K562 (cell line): ENCODE results near the gene AKAP10. TPM values are rescaled to one million over a fixed set of nuclear protein-coding genes. Genes with fewer than 3 reads are reported as not detected.

Experiments used
- ATAC-seq: fragments of 200-7000 bp; cut with Tn5 transposase; 3 replicates; pipeline ENCODE4 v1.9.1; 2020; ENCODE audit warnings: moderate library complexity
- BruUV-seq: library from RNA; stranded (reverse); fragments of 400-500 nt; replicated peaks from 2 replicates; lab custom pipeline; 2021; lab: Mats Ljungman, UMichigan
- CTCF ChIA-PET: fragments of 300-600 bp; formaldehyde crosslinking; extraction: SDS; loops from one replicate; lab custom pipeline; 2021; ENCODE audit warnings: low intra/inter-chr PET ratio; lab: Yijun Ruan, JAX
- POLR2A ChIA-PET: fragments of 300-600, 350-650 bp; sonication (Branson Sonifier 250); formaldehyde crosslinking; extraction: SDS; loops from one replicate; lab custom pipeline; 2021; ENCODE audit warnings: antibody characterized with exemption, inconsistent platforms; lab: Yijun Ruan, JAX
- DNase-seq, 4 experiments: peaks; one replicate each; pipeline versions ENCODE4 v3.0.0 to v3.0.0-alpha.2; 2011 to 2018; ENCODE audit warnings: low spot score in 3 of 4, mixed read lengths in 3 of 4; ENCODE audit errors: extremely low read depth in 1 of 4
- FAIRE-seq: peaks from 2 replicates; lab custom pipeline; 2011; peaks lifted over from hg19 to GRCh38; lab: Jason Lieb, UNC
- H2AFZ ChIP-seq: 2 replicates; pipeline ENCODE4 v1.6.0; 2011; ENCODE audit warnings: low read depth, low read length, control low read depth, inconsistent platforms
- H3K27ac ChIP-seq: fragments of 200-600 bp; 3 replicates; pipeline ENCODE4 v1.8.0; 2011; ENCODE audit warnings: low read depth, mild to moderate bottlenecking, control low read depth, inconsistent platforms, low read length, moderate library complexity, mixed read lengths; ENCODE audit errors: extremely low read depth
- H3K27me3 ChIP-seq, 2 experiments: fragments of 300-600 bp in 1 of 2; 2 replicates in 1 of 2; 3 replicates in 1 of 2; pipeline versions ENCODE4 v1.6.0 to v1.8.0; 2011; ENCODE audit warnings: inconsistent platforms in 2 of 2, low read length in 2 of 2, mild to moderate bottlenecking in 1 of 2, mixed read lengths in 1 of 2, moderate library complexity in 1 of 2; ENCODE audit not compliant: control insufficient read depth in 2 of 2, insufficient read depth in 2 of 2
- H3K36me3 ChIP-seq: fragments of 300-600 bp; 3 replicates; pipeline ENCODE4 v1.8.0; 2011; ENCODE audit warnings: mild to moderate bottlenecking, low read length, inconsistent platforms; ENCODE audit not compliant: control insufficient read depth, insufficient read depth
- H3K4me1 ChIP-seq, 2 experiments: fragments of 200-600 bp in 1 of 2; replicated peaks in 1 of 2; 2 replicates in 1 of 2; 3 replicates in 1 of 2; pipeline versions ENCODE4 v1.5.1 to v1.8.0; 2011; ENCODE audit warnings: inconsistent platforms in 2 of 2, low read length in 2 of 2, mild to moderate bottlenecking in 1 of 2, mixed read lengths in 1 of 2, moderate library complexity in 1 of 2; ENCODE audit not compliant: control insufficient read depth in 2 of 2, insufficient read depth in 2 of 2
- H3K4me2 ChIP-seq: 2 replicates; pipeline ENCODE4 v1.6.1; 2011; ENCODE audit warnings: low read length, control low read depth, inconsistent platforms, mixed read lengths; ENCODE audit not compliant: insufficient read depth
- H3K4me3 ChIP-seq: fragments of 200-600 bp; sonication (generic), shearing (Covaris generic); 2 replicates; pipeline ENCODE4 v1.5.1; 2016; ENCODE audit warnings: control low read depth, inconsistent platforms
- H3K79me2 ChIP-seq: fragments of 200-600 bp; 3 replicates; pipeline ENCODE4 v1.8.0; 2011; ENCODE audit warnings: low read length, inconsistent platforms; ENCODE audit not compliant: control insufficient read depth, insufficient read depth
- H3K9ac ChIP-seq, 2 experiments: 2 replicates each; pipeline versions ENCODE4 v1.6.0 to v1.6.1; 2011; ENCODE audit warnings: low read depth in 2 of 2, low read length in 2 of 2, control low read depth in 1 of 2, inconsistent platforms in 1 of 2, mild to moderate bottlenecking in 1 of 2, mixed read lengths in 1 of 2; ENCODE audit not compliant: insufficient read depth in 1 of 2
- H3K9me1 ChIP-seq: one replicate; pipeline ENCODE4 v1.6.0; 2011; ENCODE audit warnings: inconsistent platforms, mild to moderate bottlenecking, low read length, moderate library complexity; ENCODE audit not compliant: control insufficient read depth, insufficient read depth
- H3K9me3 ChIP-seq: replicated peaks from 2 replicates; pipeline ENCODE4 v1.5.1; 2011; ENCODE audit warnings: low read depth, low read length, inconsistent platforms; ENCODE audit not compliant: control insufficient read depth, insufficient read depth
- H4K20me1 ChIP-seq: replicated peaks from 2 replicates; pipeline ENCODE4 v1.6.1; 2011; ENCODE audit warnings: low read length, inconsistent platforms, mixed read lengths; ENCODE audit not compliant: control insufficient read depth, insufficient read depth
- HDAC2 ChIP-seq: fragments of 450-650 bp; IDR thresholded peaks from 2 replicates; pipeline ENCODE4 v1.6.1; 2016; ENCODE audit warnings: mild to moderate bottlenecking
- HDGF ChIP-seq: fragments of 450-650 bp; IDR thresholded peaks from 2 replicates; pipeline ENCODE4 v1.6.1; 2016
- HSF4 ChIP-seq: fragments of 250-450 bp; sonication (Bioruptor Pico); IDR thresholded peaks from 2 replicates; pipeline ENCODE4 v2.1.2; 2022; ENCODE audit warnings: mild to moderate bottlenecking, moderate library complexity, borderline replicate concordance
- KDM1A ChIP-seq, 2 experiments: fragments of 450-650 bp; IDR thresholded peaks; 2 replicates each; pipeline ENCODE4 v1.6.1; 2016; ENCODE audit warnings: mild to moderate bottlenecking in 2 of 2
- MYC ChIP-seq, 2 experiments: fragments of 250-450 bp in 1 of 2; sonication (Bioruptor Pico) in 1 of 2; IDR thresholded peaks; 2 replicates each; pipeline versions ENCODE4 v1.5.1 to v1.6.1; 2012 to 2021; ENCODE audit warnings: low read depth in 2 of 2, borderline replicate concordance in 1 of 2, improper control_type of control experiment in 1 of 2, low read length in 1 of 2, mild to moderate bottlenecking in 1 of 2, moderate library complexity in 1 of 2
- NELFE ChIP-seq: IDR thresholded peaks from 2 replicates; pipeline ENCODE4 v1.6.1; 2011; ENCODE audit warnings: mild to moderate bottlenecking; ENCODE audit not compliant: insufficient read depth, insufficient read length
- SIN3A ChIP-seq, 2 experiments: fragments of 150-350 bp in 1 of 2; IDR thresholded peaks; 2 replicates each; pipeline ENCODE4 v1.6.1; 2011 to 2016; ENCODE audit warnings: borderline replicate concordance in 2 of 2, low read depth in 2 of 2, low read length in 2 of 2, mild to moderate bottlenecking in 2 of 2, moderate library complexity in 2 of 2; ENCODE audit not compliant: control insufficient read depth in 1 of 2
- SMAD2 ChIP-seq: fragments of 150-350 bp; IDR thresholded peaks from 2 replicates; pipeline ENCODE4 v1.6.1; 2014; ENCODE audit warnings: low read depth, mild to moderate bottlenecking, low read length
- TAF7 ChIP-seq: fragments of 450-650 bp; IDR thresholded peaks from 2 replicates; pipeline ENCODE4 v1.6.1; 2016; ENCODE audit warnings: missing genetic modification characterization, missing compliant biosample characterization
- THRA ChIP-seq: fragments of 450-650 bp; IDR thresholded peaks from 2 replicates; pipeline ENCODE4 v1.6.1; 2017; ENCODE audit warnings: mild to moderate bottlenecking, moderate library complexity
- ZBTB43 ChIP-seq: sonication (generic); formaldehyde crosslinking; IDR thresholded peaks from 2 replicates; pipeline ENCODE4 v1.8.0; 2023; ENCODE audit warnings: mild to moderate bottlenecking, missing genetic modification reagents
- ZNF277 ChIP-seq: fragments of 250-450 bp; sonication (Bioruptor Pico); IDR thresholded peaks from 2 replicates; pipeline ENCODE4 v1.8.0; 2022; ENCODE audit warnings: inconsistent platforms, mild to moderate bottlenecking, moderate library complexity, borderline replicate concordance
- ZNF57 ChIP-seq: fragments of 450-650 bp; formaldehyde crosslinking; IDR thresholded peaks from 2 replicates; pipeline ENCODE4 v1.4.0; 2020; ENCODE audit warnings: mild to moderate bottlenecking, moderate library complexity
- ZNF77 ChIP-seq: fragments of 250-450 bp; sonication (Bioruptor Pico); IDR thresholded peaks from 2 replicates; pipeline ENCODE4 v1.5.0; 2020
- WGBS: fragments of 100-300 bp; shearing (Covaris generic); methylation state at CpG from one replicate; pipeline ENCODE4 v1.1.6; 2016; ENCODE audit warnings: low coverage, mixed read lengths; ENCODE audit not compliant: insufficient coverage; ENCODE audit errors: missing lambda C conversion rate; 5-methylcytosine and 5-hydroxymethylcytosine counted together
- in situ Hi-C: fragments of 300-500 bp; cut with MboI; formaldehyde crosslinking; loops from 4 replicates; pipeline ENCODE4 v1.15.0; 2018; ENCODE audit warnings: inconsistent platforms, mixed read lengths
- intact Hi-C: fragments of 100-400 bp; cut with micrococcal nuclease; formaldehyde crosslinking; loops from 2 replicates; pipeline ENCODE4 v1.14.2; 2022
- polyA plus RNA-seq, 8 experiments: library from polyadenylated mRNA; depleted of rRNA in 4 of 8; stranded (reverse) in 5 of 8; unstranded in 3 of 8; fragments of >200 nt; fragmentation: Nextera tagmentation in 2 of 8; fragmentation: Illumina TruSeq in 1 of 8; extraction: Ambion mirVana in 2 of 8; extraction: Trizol in 1 of 8; gene quantifications; 2 replicates each; pipeline versions ENCODE4 v1.2.1 to v1.2.3, GENCODE V29; 2011 to 2014; ENCODE audit warnings: inconsistent platforms in 1 of 8, missing spikeins in 1 of 8
- total RNA-seq, 7 experiments: library from RNA; depleted of rRNA in 6 of 7; stranded (reverse); fragments of >200 nt in 6 of 7; fragmentation: Illumina TruSeq in 2 of 7; extraction: Trizol in 2 of 7; gene quantifications; 2 replicates each; pipeline versions ENCODE4 v1.2.1 to v1.2.3, GENCODE V29; 2011 to 2021; ENCODE audit warnings: low replicate concordance in 1 of 7

AKAP10 gene
- total and polyA plus RNA-seq, 9 of the 15 experiments (the other 6 are each of a cell fraction or from before 2014, with no cell fraction given), result 4.0 to 20.3 (median 8.2) TPM

- peak overlapping the region; percentile 31 to 71; a peak in 2 of 4 replicates for H3K9ac ChIP-seq
- H3K4me3 ChIP-seq, result no peak overlapping the region
- no peak overlapping the region for H3K27ac ChIP-seq
- ChIA-PET CTCF (interaction anchor here (0.6 to 3.0 kb wide), 5 partner anchors 16 to 186 kb away, joined by 3 to 42 read pairs (median 5); partner anchors contain the start of gene SPECC1), POLR2A (interaction anchor here (0.5 to 0.6 kb wide), 5 partner anchors 19 to 539 kb away, joined by 3 to 4 read pairs (median 3); no protein-coding TSS in a partner anchor)
- FAIRE-seq, result peak; percentile 85
- H3K9me3 ChIP-seq, result no peaks in the 10 kb centered on the region
- WGBS, result 26% methylated on average over 14 of the region's 24 CpGs
- no TSS peak for BruUV-seq
- no peaks in the 10 kb centered on the region for H3K27me3 ChIP-seq
- H3K36me3 ChIP-seq, result no peaks in the 10 kb centered on the region
- H3K4me1 ChIP-seq, result peaks cover 6 to 8% of the 10 kb centered on the region in 2 experiments; a peak in 3 of 5 replicates
- ATAC-seq, result peak; percentile 97
- no peaks in the 10 kb centered on the region for H3K9me1 ChIP-seq
- peak overlapping the region; percentile 81 for H2AFZ ChIP-seq
- peak; percentile 53 to 87 (median 56) for DNase-seq
- in situ Hi-C loops (loop anchor here (10.0 kb wide), 1 partner anchor 322 kb away; no protein-coding TSS in a partner anchor), intact Hi-C loops (loop anchor here (1.0 to 2.0 kb wide), 2 partner anchors 123 to 234 kb away; no protein-coding TSS in a partner anchor)
- no peaks in the 10 kb centered on the region for H3K79me2 ChIP-seq
- H4K20me1 ChIP-seq, result no peaks in the 10 kb centered on the region
- H3K4me2 ChIP-seq, result peak overlapping the region; percentile 50
- TF ChIP-seq HDGF (no peak), ZBTB43 (CRISPR knock-in tag) (no peak), ZNF77 (CRISPR knock-in tag) (no peak), THRA (no peak), ZNF57 (no peak), TAF7 (tag) (no peak), ZNF277 (no peak), MYC (IDR thresholded peaks at IDR 0.05; ENCODE audit: low read depth, low read length) (peak; percentile 58), MYC (CRISPR knock-in tag; IDR thresholded peaks at IDR 0.05; ENCODE audit: borderline replicate concordance, low read depth) (no peak), HDAC2 (no peak), SIN3A (IDR thresholded peaks at IDR 0.05; ENCODE audit: borderline replicate concordance in 2 of 2, control insufficient read depth in 1 of 2, low read depth in 2 of 2, low read length in 2 of 2) (no peak), SMAD2 (no peak), NELFE (no peak), HSF4 (CRISPR knock-in tag) (no peak), KDM1A (IDR thresholded peaks at IDR 0.05) (no peak)
Observed at GRCh38 chr17:19992803-19993713, 15.4 kb upstream of the AKAP10 start.
